ENCODE results near the gene MEGF8. TPM values are rescaled to one million over a fixed set of nuclear protein-coding genes. Genes with fewer than 3 reads are reported as not detected.

MEGF8 gene, protein sequence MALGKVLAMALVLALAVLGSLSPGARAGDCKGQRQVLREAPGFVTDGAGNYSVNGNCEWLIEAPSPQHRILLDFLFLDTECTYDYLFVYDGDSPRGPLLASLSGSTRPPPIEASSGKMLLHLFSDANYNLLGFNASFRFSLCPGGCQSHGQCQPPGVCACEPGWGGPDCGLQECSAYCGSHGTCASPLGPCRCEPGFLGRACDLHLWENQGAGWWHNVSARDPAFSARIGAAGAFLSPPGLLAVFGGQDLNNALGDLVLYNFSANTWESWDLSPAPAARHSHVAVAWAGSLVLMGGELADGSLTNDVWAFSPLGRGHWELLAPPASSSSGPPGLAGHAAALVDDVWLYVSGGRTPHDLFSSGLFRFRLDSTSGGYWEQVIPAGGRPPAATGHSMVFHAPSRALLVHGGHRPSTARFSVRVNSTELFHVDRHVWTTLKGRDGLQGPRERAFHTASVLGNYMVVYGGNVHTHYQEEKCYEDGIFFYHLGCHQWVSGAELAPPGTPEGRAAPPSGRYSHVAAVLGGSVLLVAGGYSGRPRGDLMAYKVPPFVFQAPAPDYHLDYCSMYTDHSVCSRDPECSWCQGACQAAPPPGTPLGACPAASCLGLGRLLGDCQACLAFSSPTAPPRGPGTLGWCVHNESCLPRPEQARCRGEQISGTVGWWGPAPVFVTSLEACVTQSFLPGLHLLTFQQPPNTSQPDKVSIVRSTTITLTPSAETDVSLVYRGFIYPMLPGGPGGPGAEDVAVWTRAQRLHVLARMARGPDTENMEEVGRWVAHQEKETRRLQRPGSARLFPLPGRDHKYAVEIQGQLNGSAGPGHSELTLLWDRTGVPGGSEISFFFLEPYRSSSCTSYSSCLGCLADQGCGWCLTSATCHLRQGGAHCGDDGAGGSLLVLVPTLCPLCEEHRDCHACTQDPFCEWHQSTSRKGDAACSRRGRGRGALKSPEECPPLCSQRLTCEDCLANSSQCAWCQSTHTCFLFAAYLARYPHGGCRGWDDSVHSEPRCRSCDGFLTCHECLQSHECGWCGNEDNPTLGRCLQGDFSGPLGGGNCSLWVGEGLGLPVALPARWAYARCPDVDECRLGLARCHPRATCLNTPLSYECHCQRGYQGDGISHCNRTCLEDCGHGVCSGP (N-terminal part only)
- polyA plus RNA-seq (2013, experiment 1 of 2): 7.0 TPM
- 7.0 TPM for polyA plus RNA-seq (2013, experiment 2 of 2)

DNA sequence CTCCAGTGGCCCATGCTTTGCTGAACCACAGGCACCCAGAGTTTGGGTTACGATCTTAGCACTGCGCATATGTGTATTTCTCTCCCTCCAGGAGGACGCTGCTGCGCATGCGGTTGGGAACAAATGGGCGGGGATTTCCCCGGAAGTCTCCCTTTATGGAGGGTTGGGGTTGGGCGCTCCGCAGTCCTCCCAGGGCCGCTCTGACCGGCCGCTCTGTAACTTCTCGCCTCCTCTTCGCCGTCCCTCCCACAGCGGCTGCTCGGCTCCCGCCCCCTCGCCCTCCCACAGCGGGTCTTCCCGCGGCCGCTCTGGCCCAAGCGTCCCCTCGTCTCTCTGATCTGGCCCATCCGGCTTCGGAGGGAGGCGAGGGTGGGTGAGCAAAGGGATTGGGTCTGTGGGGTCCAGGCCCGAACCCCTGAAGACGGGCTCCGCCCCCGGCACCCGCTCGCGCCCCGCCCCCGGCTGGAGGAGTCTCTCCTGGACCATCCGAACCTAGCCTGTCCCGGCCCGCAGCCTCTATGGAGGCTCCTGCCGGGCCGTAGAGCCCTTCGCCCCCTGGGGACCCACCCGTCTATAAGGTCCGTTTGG is at the start of gene MEGF8:
Gene MEGF8, plus strand, starts transcription at position 328 of the 588 bp plus-strand sequence. CDS start 609 bp downstream, outside the sequence.
- H4K8ac ChIP-seq (ENCODE audit: low read depth, low read length): no peak within 1 kb of the TSS
- peak within 1 kb of the TSS; percentile 93 for H3K56ac ChIP-seq (ENCODE audit: low read length)
- H3K27ac ChIP-seq (ENCODE audit: low read depth, low read length): no peak within 1 kb of the TSS
- H4K5ac ChIP-seq (ENCODE audit: low read length): no peak within 1 kb of the TSS
- peak within 1 kb of the TSS; percentile 89 for H3K23ac ChIP-seq (ENCODE audit: low read length)
- no peaks in the 10 kb centered on the region for H3K36me3 ChIP-seq (ENCODE audit: control insufficient read depth, insufficient read depth, low read length)
- peak within 1 kb of the TSS; percentile 66 for H3K4ac ChIP-seq (ENCODE audit: low read depth, low read length)
- no peaks in the 10 kb centered on the region for H3K4me1 ChIP-seq (ENCODE audit: control insufficient read depth, low read depth, low read length)
- H3K4me2 ChIP-seq (ENCODE audit: low read length): peak within 1 kb of the TSS; percentile 71
- H3K18ac ChIP-seq (ENCODE audit: low read length): peak within 1 kb of the TSS; percentile 77
- H2BK5ac ChIP-seq (ENCODE audit: low read length): no peak within 1 kb of the TSS
- H3K27me3 ChIP-seq (ENCODE audit: insufficient read depth, low read length, poor library complexity): peaks cover 4% of the 10 kb centered on the region
- WGBS (ENCODE audit: extremely low coverage, insufficient coverage, low lambda C conversion rate): no CpG with 5 or more reads among the region's 45 CpGs
- no peak within 1 kb of the TSS for H2AK5ac ChIP-seq (ENCODE audit: low read length)
- DNase-seq: peak; percentile 100
- peak within 1 kb of the TSS; percentile 96 for H3K9ac ChIP-seq (ENCODE audit: low read length)
- peaks cover 3% of the 10 kb centered on the region for H3K79me2 ChIP-seq (ENCODE audit: control insufficient read depth, insufficient read depth, low read length)
- no peak within 1 kb of the TSS for H2BK120ac ChIP-seq (ENCODE audit: low read depth, low read length)
- peak within 1 kb of the TSS; percentile 94 for H3K4me3 ChIP-seq (ENCODE audit: low read length)
- H3K79me1 ChIP-seq (ENCODE audit: low read length): peaks cover 13% of the 10 kb centered on the region
- no peak within 1 kb of the TSS for H2BK15ac ChIP-seq (replicated peaks; ENCODE audit: low read depth)

DNA sequence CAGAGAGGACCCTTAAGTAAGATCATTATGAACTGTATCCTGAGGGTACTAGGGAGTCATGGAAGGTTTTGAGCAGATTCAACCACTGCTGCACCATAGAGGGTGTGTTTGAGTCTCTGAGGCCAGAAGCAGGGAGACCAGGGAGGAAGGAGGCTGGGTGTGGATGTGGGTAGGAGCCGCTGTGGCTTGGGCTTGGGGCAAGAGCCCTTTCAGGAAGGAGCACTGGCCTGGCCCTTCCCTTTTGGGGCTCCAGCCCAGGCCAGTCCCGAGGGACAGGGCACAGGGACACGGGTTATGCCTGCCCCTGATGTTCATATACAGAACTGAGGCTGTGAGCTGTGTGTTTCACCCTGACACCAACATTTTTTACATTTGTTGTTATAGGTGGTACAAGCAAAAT is 49.2 kb upstream of the MEGF8 start:
- H3K23ac ChIP-seq (ENCODE audit: low read length): no peak overlapping the region
- no peak overlapping the region for H3K27ac ChIP-seq (ENCODE audit: low read depth, low read length)
- no peak overlapping the region for H2BK15ac ChIP-seq (replicated peaks; ENCODE audit: low read depth)
- H3K9ac ChIP-seq (ENCODE audit: low read length): no peak overlapping the region
- no peak overlapping the region for H4K8ac ChIP-seq (ENCODE audit: low read depth, low read length)
- H3K36me3 ChIP-seq (ENCODE audit: control insufficient read depth, insufficient read depth, low read length): peaks cover 2% of the 10 kb centered on the region
- H3K18ac ChIP-seq (ENCODE audit: low read length): no peak overlapping the region
- H2BK120ac ChIP-seq (ENCODE audit: low read depth, low read length): no peak overlapping the region
- H2BK5ac ChIP-seq (ENCODE audit: low read length): no peak overlapping the region
- H2AK5ac ChIP-seq (ENCODE audit: low read length): no peak overlapping the region
- H3K79me2 ChIP-seq (ENCODE audit: control insufficient read depth, insufficient read depth, low read length): no peaks in the 10 kb centered on the region
- no peak overlapping the region for H4K5ac ChIP-seq (ENCODE audit: low read length)
- no peak overlapping the region for H3K56ac ChIP-seq (ENCODE audit: low read length)
- H3K4me1 ChIP-seq (ENCODE audit: control insufficient read depth, low read depth, low read length): no peaks in the 10 kb centered on the region
- no peak overlapping the region for H3K4me3 ChIP-seq (ENCODE audit: low read length)
- DNase-seq: no peak
- no peak overlapping the region for H3K4ac ChIP-seq (ENCODE audit: low read depth, low read length)
- H3K27me3 ChIP-seq (ENCODE audit: insufficient read depth, low read length, poor library complexity): no peaks in the 10 kb centered on the region
- no peak overlapping the region for H3K4me2 ChIP-seq (ENCODE audit: low read length)
- WGBS (ENCODE audit: extremely low coverage, insufficient coverage, low lambda C conversion rate): no CpG with 5 or more reads among the region's 3 CpGs
- no peaks in the 10 kb centered on the region for H3K79me1 ChIP-seq (ENCODE audit: low read length)

DNA sequence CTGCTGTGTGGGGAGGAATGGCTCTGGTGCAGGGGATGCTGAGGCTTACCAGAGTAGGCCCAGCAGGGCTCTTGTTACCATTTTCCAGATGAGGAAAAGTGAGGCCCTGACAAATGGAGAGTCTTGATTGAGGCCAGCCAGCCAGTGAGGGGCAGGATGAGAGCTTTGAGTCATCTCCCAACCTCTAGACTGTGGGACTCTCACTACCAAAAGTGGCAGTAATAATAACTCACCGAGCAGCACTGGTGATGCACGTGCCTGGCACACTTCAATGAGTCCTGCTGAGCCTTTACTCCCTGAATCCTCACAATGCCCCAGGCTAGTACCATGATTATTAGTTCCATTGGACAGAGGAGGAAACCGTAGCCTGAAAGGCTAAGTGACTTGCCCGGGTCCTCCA is 48.6 kb upstream of the MEGF8 start:
- Histone ChIP-seq H3K79me2 (ENCODE audit: control insufficient read depth, insufficient read depth, low read length) (no peaks in the 10 kb centered on the region), H3K18ac (ENCODE audit: low read length) (no peak overlapping the region), H3K27me3 (ENCODE audit: insufficient read depth, low read length, poor library complexity) (no peaks in the 10 kb centered on the region), H3K4ac (ENCODE audit: low read depth, low read length) (no peak overlapping the region), H3K4me3 (ENCODE audit: low read length) (no peak overlapping the region), H2BK120ac (ENCODE audit: low read depth, low read length) (no peak overlapping the region), H4K5ac (ENCODE audit: low read length) (no peak overlapping the region), H3K4me2 (ENCODE audit: low read length) (no peak overlapping the region), H3K9ac (ENCODE audit: low read length) (no peak overlapping the region), H2BK5ac (ENCODE audit: low read length) (no peak overlapping the region), H2AK5ac (ENCODE audit: low read length) (no peak overlapping the region), H3K56ac (ENCODE audit: low read length) (no peak overlapping the region), H3K79me1 (ENCODE audit: low read length) (no peaks in the 10 kb centered on the region), H3K27ac (ENCODE audit: low read depth, low read length) (no peak overlapping the region), H3K36me3 (ENCODE audit: control insufficient read depth, insufficient read depth, low read length) (peaks cover 2% of the 10 kb centered on the region), H3K4me1 (ENCODE audit: control insufficient read depth, low read depth, low read length) (no peaks in the 10 kb centered on the region), H2BK15ac (replicated peaks; ENCODE audit: low read depth) (no peak overlapping the region), H4K8ac (ENCODE audit: low read depth, low read length) (no peak overlapping the region), H3K23ac (ENCODE audit: low read length) (no peak overlapping the region)
- WGBS (ENCODE audit: extremely low coverage, insufficient coverage, low lambda C conversion rate): no CpG with 5 or more reads among the region's 4 CpGs
- DNase-seq: no peak

DNA sequence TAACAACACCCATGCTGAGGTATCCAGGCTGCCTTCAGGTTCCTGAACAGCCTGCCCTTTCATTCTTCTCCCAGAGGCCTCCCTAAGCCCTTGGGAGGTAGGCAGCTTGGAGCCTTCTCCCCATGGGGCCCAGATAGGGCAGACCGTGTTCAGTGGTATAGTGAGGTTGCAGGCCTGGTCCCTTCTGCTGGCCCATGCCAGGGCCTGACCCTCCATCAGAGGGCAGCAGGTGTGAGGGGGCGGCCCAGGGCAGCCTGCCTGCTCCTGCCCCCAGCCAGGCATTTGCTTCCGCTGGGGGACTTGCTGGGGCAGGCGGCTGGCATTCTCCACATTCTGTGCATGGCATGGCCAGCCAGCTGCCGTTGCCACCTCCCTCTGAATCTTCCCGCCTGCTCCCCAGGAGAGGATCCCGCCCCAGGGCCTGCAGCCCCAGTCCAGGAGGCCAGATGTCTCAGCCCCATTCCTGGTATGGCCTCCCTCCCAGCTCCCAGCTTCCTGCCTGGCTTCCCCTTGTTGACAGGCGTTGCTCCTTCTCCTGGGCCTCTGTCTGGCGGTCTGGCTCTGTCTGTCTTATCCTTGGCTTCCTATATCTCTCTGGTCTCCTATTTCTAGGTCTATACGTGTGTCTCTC is 47.5 kb upstream of the MEGF8 start:
- no peak overlapping the region for H3K4ac ChIP-seq (ENCODE audit: low read depth, low read length)
- H3K23ac ChIP-seq (ENCODE audit: low read length): no peak overlapping the region
- H3K27me3 ChIP-seq (ENCODE audit: insufficient read depth, low read length, poor library complexity): no peaks in the 10 kb centered on the region
- H3K27ac ChIP-seq (ENCODE audit: low read depth, low read length): no peak overlapping the region
- no peak overlapping the region for H2BK15ac ChIP-seq (replicated peaks; ENCODE audit: low read depth)
- no peak overlapping the region for H3K4me3 ChIP-seq (ENCODE audit: low read length)
- WGBS (ENCODE audit: extremely low coverage, insufficient coverage, low lambda C conversion rate): no CpG with 5 or more reads among the region's 10 CpGs
- peaks cover 2% of the 10 kb centered on the region for H3K36me3 ChIP-seq (ENCODE audit: control insufficient read depth, insufficient read depth, low read length)
- H3K18ac ChIP-seq (ENCODE audit: low read length): no peak overlapping the region
- peaks cover 9% of the 10 kb centered on the region for H3K4me1 ChIP-seq (ENCODE audit: control insufficient read depth, low read depth, low read length)
- H2AK5ac ChIP-seq (ENCODE audit: low read length): no peak overlapping the region
- no peak overlapping the region for H4K5ac ChIP-seq (ENCODE audit: low read length)
- no peak overlapping the region for H4K8ac ChIP-seq (ENCODE audit: low read depth, low read length)
- no peak overlapping the region for H3K9ac ChIP-seq (ENCODE audit: low read length)
- no peak overlapping the region for H3K4me2 ChIP-seq (ENCODE audit: low read length)
- H3K79me1 ChIP-seq (ENCODE audit: low read length): peaks cover 2% of the 10 kb centered on the region
- H3K79me2 ChIP-seq (ENCODE audit: control insufficient read depth, insufficient read depth, low read length): no peaks in the 10 kb centered on the region
- no peak overlapping the region for H2BK5ac ChIP-seq (ENCODE audit: low read length)
- DNase-seq: no peak
- no peak overlapping the region for H2BK120ac ChIP-seq (ENCODE audit: low read depth, low read length)
- H3K56ac ChIP-seq (ENCODE audit: low read length): no peak overlapping the region

DNA sequence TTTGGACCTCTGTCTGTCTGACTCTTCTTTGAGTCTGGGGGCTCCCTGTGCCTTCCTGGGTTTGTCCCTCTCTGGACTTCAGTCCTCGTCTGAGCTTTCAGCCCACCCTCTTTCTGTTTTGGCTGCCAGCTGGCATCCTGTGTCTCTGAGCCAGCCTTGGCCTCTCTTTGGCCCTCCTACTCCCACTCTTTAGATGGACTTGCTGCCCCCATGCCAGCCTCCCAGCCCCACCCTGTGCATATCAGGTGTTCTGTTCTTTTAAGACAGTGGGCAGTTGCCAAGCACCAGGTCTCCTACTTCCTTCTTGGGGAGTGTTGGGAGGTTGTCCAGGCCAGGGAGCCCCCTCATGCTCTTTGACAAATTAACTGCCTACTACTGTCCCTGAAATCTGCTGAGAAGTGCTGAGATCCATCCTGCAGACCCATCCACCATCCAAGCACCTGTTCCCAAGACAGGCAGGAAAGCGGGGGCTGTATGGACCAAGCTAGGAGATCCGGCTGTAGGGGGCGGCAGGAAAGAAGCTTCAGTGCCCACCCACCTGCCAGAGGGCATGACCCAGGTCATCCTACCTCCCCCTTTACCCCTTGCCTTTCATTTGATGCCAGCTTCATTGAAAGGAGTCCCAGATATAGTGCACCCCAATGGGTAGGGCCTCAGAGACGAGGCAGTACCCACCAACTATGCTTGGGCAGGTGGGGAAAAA is 46.8 kb upstream of the MEGF8 start:
- WGBS (ENCODE audit: extremely low coverage, insufficient coverage, low lambda C conversion rate): no CpG with 5 or more reads among the region's 5 CpGs
- no peak overlapping the region for H3K4me3 ChIP-seq (ENCODE audit: low read length)
- H2BK15ac ChIP-seq (replicated peaks; ENCODE audit: low read depth): no peak overlapping the region
- no peak overlapping the region for H3K23ac ChIP-seq (ENCODE audit: low read length)
- no peak overlapping the region for H2AK5ac ChIP-seq (ENCODE audit: low read length)
- H2BK5ac ChIP-seq (ENCODE audit: low read length): no peak overlapping the region
- H3K56ac ChIP-seq (ENCODE audit: low read length): no peak overlapping the region
- H3K27ac ChIP-seq (ENCODE audit: low read depth, low read length): no peak overlapping the region
- H3K79me1 ChIP-seq (ENCODE audit: low read length): peaks cover 6% of the 10 kb centered on the region
- no peak for DNase-seq
- H3K9ac ChIP-seq (ENCODE audit: low read length): no peak overlapping the region
- H3K4me2 ChIP-seq (ENCODE audit: low read length): no peak overlapping the region
- H4K5ac ChIP-seq (ENCODE audit: low read length): no peak overlapping the region
- no peaks in the 10 kb centered on the region for H3K79me2 ChIP-seq (ENCODE audit: control insufficient read depth, insufficient read depth, low read length)
- H3K36me3 ChIP-seq (ENCODE audit: control insufficient read depth, insufficient read depth, low read length): peaks cover 2% of the 10 kb centered on the region
- H4K8ac ChIP-seq (ENCODE audit: low read depth, low read length): no peak overlapping the region
- H2BK120ac ChIP-seq (ENCODE audit: low read depth, low read length): no peak overlapping the region
- H3K27me3 ChIP-seq (ENCODE audit: insufficient read depth, low read length, poor library complexity): no peaks in the 10 kb centered on the region
- H3K4me1 ChIP-seq (ENCODE audit: control insufficient read depth, low read depth, low read length): peaks cover 13% of the 10 kb centered on the region
- H3K18ac ChIP-seq (ENCODE audit: low read length): no peak overlapping the region
- H3K4ac ChIP-seq (ENCODE audit: low read depth, low read length): no peak overlapping the region

All from mesendoderm (in vitro differentiated cells).